GM12892 (cell line): Measurements from ENCODE around the gene GSS.

Experiments
- POLR2A ChIP-seq: IDR thresholded peaks from 2 replicates; pipeline ENCODE4 v1.6.1; 2011; ENCODE audit warnings: low read depth, low read length, control low read depth
- POLR2AphosphoS5 ChIP-seq: IDR thresholded peaks from 2 replicates; pipeline ENCODE4 v1.6.1; 2011; ENCODE audit warnings: low read depth, low read length, control low read depth

DNA sequence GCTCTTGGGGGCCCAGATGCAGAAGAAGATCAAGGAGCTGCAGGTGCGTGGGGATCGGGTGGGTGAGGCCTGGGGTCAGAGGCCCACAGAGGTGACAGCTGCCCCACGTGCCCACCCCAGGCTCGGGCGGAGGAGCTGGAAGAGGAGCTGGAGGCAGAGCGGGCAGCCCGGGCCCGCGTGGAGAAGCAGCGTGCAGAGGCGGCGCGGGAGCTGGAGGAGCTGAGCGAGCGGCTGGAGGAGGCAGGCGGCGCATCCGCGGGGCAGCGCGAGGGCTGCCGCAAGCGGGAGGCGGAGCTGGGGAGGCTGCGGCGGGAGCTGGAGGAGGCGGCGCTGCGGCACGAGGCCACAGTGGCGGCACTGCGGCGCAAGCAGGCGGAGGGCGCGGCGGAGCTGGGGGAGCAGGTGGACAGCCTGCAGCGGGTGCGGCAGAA is 41.5 kb upstream of the GSS start:
- no peak for TF ChIP-seq POLR2A
- TF ChIP-seq POLR2AphosphoS5, result no peak
